NCI-H460 (cell line): ENCODE measurements around the gene CACNA1A. TPM values are rescaled to one million over a fixed set of nuclear protein-coding genes. Genes with fewer than 3 reads are reported as not detected.

Experiments used
- DNase-seq: peaks from one replicate; pipeline ENCODE4 v3.0.0-alpha.2; 2016; ENCODE audit warnings: low read depth; ENCODE audit errors: extremely low read depth
- total RNA-seq: library from RNA; depleted of rRNA; stranded (reverse); fragments of >200 nt; shearing (Covaris generic); gene quantifications from 2 replicates; pipeline ENCODE4 v1.2.3, GENCODE V29; 2014

CACNA1A gene
- total RNA-seq, 1 experiment from 2014 or later: not detected

GRCh38 chr19:13240312-13241022 lies 265.8 kb downstream of the CACNA1A start:
- no peak for DNase-seq

GRCh38 chr19:13238891-13239534 lies 267.3 kb downstream of the CACNA1A start:
- no peak for DNase-seq

GRCh38 chr19:13234518-13234917 lies 271.8 kb downstream of the CACNA1A start:
- peak; percentile 18 for DNase-seq

- no peak for DNase-seq
Measured at GRCh38 chr19:13231663-13232062, 274.6 kb downstream of the CACNA1A start.

- DNase-seq: no peak
Measured at GRCh38 chr19:13229246-13229645, 277.0 kb downstream of the CACNA1A start.

- DNase-seq: no peak
Measured at GRCh38 chr19:13228561-13228960, 277.7 kb downstream of the CACNA1A start.

- no peak for DNase-seq
Measured at GRCh38 chr19:13226983-13227382, 279.3 kb downstream of the CACNA1A start.

- DNase-seq: no peak
Measured at GRCh38 chr19:13225973-13226865, 280.1 kb downstream of the CACNA1A start.

- no peak for DNase-seq
Measured at GRCh38 chr19:13225085-13225484, 281.2 kb downstream of the CACNA1A start.

GRCh38 chr19:13220847-13221246 lies 285.4 kb downstream of the CACNA1A start:
- no peak for DNase-seq

- no peak for DNase-seq
Measured at GRCh38 chr19:13215572-13216380, 290.5 kb downstream of the CACNA1A start.

GRCh38 chr19:13214036-13214730 lies 292.1 kb downstream of the CACNA1A start:
- no peak for DNase-seq

GRCh38 chr19:13212759-13213330 lies 293.4 kb downstream of the CACNA1A start:
- DNase-seq: peak; percentile 67

GRCh38 chr19:13211426-13212308 lies 294.6 kb downstream of the CACNA1A start:
- no peak for DNase-seq

- no peak for DNase-seq
Measured at GRCh38 chr19:13210941-13211340, 295.3 kb downstream of the CACNA1A start.

- DNase-seq: no peak
Measured at GRCh38 chr19:13210339-13210775, 295.9 kb downstream of the CACNA1A start.

- DNase-seq: no peak
Measured at GRCh38 chr19:13209484-13210338, 296.6 kb downstream of the CACNA1A start.
